Measurements from ENCODE around the gene ZNF445.

DNA sequence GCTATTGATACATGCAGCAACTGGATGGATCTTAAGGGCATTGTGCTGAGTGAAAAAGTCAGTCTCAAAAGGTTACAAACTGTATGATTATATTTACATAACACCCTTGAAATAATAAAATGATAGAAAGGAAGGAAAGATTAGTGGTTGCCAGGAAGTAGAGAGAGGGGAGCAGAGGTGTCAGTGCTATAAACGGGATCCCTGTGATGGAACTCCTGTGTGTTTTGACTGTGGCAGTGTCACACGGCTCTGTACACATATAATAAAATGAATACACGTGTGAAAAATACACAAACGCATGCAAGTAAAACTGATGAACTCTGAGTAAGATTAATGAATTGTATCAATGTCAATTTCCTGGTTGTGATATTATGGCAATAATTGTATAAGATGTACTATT is 78.6 kb downstream of the ZNF445 start:
- TF ChIP-seq CTCF (IDR thresholded peaks at IDR 0.05; ENCODE audit: low read depth, low read length, poor library complexity, severe bottlenecking) (no peak), EZH2phosphoT487 (IDR thresholded peaks at IDR 0.05; ENCODE audit: borderline replicate concordance, low read length) (no peak)

All from DOHH2 (cell line).